WTC11 (cell line): Measurements from ENCODE around the gene SALL1.

Experiments used
- JUN ChIP-seq: sonication (generic); formaldehyde crosslinking; IDR thresholded peaks from 2 replicates; pipeline ENCODE4 v1.8.0; 2023; ENCODE audit warnings: mild to moderate bottlenecking, missing genetic modification reagents
- TF ChIP-seq, protein P1 (sequence below): fragments of 200-600 bp; IDR thresholded peaks from 2 replicates; pipeline ENCODE4 v1.8.0; 2022; ENCODE audit warnings: antibody characterized with exemption
- TF ChIP-seq, protein P2 (sequence below): sonication (generic); formaldehyde crosslinking; conservative IDR thresholded peaks from 2 replicates; pipeline ENCODE4 v1.8.1; 2022; ENCODE audit warnings: mild to moderate bottlenecking, missing genetic modification reagents
- TF ChIP-seq, protein P3 (sequence below): sonication (generic); formaldehyde crosslinking; IDR thresholded peaks from 2 replicates; pipeline ENCODE4 v1.8.0; 2023; ENCODE audit warnings: mild to moderate bottlenecking, missing genetic modification reagents

DNA sequence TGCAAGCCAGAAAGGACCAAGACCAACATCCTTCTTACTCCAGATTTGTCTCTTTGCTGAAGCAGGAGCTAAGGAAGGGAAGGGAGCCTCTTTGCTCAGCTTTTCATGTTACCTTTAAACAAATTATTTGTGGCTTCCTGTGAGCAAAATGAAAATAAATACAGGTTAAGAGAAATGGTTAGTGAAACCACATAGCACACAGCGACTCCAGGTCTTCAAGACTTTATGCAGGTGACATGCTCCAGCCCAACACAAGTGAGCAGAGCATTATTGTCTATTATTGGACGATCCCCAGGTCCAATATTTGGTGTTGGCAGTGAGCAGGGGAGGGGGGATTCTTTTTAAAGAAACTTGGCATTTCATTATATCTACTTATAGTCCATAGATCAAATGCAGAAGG is 53.3 kb downstream of the SALL1 start:
- TF ChIP-seq, protein P1, sequence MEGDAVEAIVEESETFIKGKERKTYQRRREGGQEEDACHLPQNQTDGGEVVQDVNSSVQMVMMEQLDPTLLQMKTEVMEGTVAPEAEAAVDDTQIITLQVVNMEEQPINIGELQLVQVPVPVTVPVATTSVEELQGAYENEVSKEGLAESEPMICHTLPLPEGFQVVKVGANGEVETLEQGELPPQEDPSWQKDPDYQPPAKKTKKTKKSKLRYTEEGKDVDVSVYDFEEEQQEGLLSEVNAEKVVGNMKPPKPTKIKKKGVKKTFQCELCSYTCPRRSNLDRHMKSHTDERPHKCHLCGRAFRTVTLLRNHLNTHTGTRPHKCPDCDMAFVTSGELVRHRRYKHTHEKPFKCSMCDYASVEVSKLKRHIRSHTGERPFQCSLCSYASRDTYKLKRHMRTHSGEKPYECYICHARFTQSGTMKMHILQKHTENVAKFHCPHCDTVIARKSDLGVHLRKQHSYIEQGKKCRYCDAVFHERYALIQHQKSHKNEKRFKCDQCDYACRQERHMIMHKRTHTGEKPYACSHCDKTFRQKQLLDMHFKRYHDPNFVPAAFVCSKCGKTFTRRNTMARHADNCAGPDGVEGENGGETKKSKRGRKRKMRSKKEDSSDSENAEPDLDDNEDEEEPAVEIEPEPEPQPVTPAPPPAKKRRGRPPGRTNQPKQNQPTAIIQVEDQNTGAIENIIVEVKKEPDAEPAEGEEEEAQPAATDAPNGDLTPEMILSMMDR, result no peak
- TF ChIP-seq, protein P2, sequence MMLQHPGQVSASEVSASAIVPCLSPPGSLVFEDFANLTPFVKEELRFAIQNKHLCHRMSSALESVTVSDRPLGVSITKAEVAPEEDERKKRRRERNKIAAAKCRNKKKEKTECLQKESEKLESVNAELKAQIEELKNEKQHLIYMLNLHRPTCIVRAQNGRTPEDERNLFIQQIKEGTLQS, result no peak
- TF ChIP-seq, protein P3, sequence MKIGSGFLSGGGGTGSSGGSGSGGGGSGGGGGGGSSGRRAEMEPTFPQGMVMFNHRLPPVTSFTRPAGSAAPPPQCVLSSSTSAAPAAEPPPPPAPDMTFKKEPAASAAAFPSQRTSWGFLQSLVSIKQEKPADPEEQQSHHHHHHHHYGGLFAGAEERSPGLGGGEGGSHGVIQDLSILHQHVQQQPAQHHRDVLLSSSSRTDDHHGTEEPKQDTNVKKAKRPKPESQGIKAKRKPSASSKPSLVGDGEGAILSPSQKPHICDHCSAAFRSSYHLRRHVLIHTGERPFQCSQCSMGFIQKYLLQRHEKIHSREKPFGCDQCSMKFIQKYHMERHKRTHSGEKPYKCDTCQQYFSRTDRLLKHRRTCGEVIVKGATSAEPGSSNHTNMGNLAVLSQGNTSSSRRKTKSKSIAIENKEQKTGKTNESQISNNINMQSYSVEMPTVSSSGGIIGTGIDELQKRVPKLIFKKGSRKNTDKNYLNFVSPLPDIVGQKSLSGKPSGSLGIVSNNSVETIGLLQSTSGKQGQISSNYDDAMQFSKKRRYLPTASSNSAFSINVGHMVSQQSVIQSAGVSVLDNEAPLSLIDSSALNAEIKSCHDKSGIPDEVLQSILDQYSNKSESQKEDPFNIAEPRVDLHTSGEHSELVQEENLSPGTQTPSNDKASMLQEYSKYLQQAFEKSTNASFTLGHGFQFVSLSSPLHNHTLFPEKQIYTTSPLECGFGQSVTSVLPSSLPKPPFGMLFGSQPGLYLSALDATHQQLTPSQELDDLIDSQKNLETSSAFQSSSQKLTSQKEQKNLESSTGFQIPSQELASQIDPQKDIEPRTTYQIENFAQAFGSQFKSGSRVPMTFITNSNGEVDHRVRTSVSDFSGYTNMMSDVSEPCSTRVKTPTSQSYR, result no peak
- TF ChIP-seq JUN (CRISPR knock-in tag), result no peak
